Sigmoid colon (tissue), 4 donors: ENCODE data around the gene RIPOR3.

Experiments used
- POLR2A ChIP-seq, 2 donors: fragments of 450-650 bp; IDR thresholded peaks; one replicate each; pipeline ENCODE4 v1.6.1; 2016; ENCODE audit warnings: antibody characterized with exemption in 2 of 2, mild to moderate bottlenecking in 2 of 2, moderate library complexity in 2 of 2
- POLR2AphosphoS5 ChIP-seq, 4 donors: sonication (generic); formaldehyde crosslinking; IDR thresholded peaks; one replicate each; pipeline ENCODE4 v1.6.1; 2017; ENCODE audit warnings: antibody characterized with exemption in 4 of 4
- TF ChIP-seq, protein P1 (sequence below), 4 experiments: fragments of 450-650 bp in 3 of 4; fragments of 200-600 bp in 1 of 4; IDR thresholded peaks; one replicate each; pipeline ENCODE4 v1.5.1; 2016 to 2019; ENCODE audit warnings: antibody characterized with exemption in 4 of 4, mild to moderate bottlenecking in 3 of 4, moderate library complexity in 2 of 4

DNA sequence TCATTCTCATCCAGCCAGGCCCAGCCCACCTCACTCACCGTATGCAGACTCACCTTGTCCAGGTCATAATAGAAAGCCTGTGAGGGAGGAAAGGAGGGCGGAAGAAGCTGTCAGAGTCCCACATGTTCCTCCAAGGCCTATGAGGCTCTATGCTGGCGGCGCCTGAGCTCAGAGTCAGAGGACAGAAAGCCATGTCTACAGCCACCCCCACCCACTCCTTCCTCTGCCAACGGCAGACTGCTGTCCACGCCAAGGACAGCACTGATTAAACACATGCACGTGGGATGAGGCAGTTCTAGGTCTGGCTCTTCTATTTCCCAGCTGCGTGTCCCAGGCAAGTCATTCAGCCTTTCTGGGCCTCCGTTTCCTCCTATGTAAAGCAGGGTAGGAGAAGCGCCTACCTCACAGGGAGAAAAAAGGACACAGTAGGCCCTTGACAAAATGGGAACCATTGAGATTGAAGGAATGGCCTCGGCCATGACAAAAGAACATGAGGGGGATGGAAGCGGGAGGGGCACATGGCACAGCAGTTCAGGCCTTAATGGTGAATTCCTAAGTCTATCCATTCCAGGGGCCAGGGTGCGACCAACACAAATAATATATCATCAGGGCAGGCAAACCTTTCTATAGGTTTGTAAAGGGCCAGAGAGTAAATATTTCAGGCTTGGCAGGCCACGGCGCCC, 80.1 kb downstream of the RIPOR3 start:
- TF ChIP-seq POLR2A (IDR thresholded peaks at IDR 0.05) (no peak), POLR2AphosphoS5 (IDR thresholded peaks at IDR 0.05) (no peak)
- TF ChIP-seq, protein P1, sequence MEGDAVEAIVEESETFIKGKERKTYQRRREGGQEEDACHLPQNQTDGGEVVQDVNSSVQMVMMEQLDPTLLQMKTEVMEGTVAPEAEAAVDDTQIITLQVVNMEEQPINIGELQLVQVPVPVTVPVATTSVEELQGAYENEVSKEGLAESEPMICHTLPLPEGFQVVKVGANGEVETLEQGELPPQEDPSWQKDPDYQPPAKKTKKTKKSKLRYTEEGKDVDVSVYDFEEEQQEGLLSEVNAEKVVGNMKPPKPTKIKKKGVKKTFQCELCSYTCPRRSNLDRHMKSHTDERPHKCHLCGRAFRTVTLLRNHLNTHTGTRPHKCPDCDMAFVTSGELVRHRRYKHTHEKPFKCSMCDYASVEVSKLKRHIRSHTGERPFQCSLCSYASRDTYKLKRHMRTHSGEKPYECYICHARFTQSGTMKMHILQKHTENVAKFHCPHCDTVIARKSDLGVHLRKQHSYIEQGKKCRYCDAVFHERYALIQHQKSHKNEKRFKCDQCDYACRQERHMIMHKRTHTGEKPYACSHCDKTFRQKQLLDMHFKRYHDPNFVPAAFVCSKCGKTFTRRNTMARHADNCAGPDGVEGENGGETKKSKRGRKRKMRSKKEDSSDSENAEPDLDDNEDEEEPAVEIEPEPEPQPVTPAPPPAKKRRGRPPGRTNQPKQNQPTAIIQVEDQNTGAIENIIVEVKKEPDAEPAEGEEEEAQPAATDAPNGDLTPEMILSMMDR (IDR thresholded peaks at IDR 0.05) = no peak
